Esophagus squamous epithelium (tissue), 4 donors: ENCODE data around the gene IFT20.

Experiments
- CTCF ChIP-seq, 6 experiments: fragments of 450-650 bp in 4 of 6; fragments of 200-600 bp in 2 of 6; sonication (generic) in 2 of 6; IDR thresholded peaks; one replicate each; pipeline ENCODE4 v1.5.1; 2016 to 2019; ENCODE audit warnings: antibody characterized with exemption in 6 of 6, mild to moderate bottlenecking in 4 of 6, moderate library complexity in 4 of 6
- POLR2A ChIP-seq, 4 donors: fragments of 450-650 bp; IDR thresholded peaks; one replicate each; pipeline ENCODE4 v1.6.1; 2017; ENCODE audit warnings: antibody characterized with exemption in 4 of 4, mild to moderate bottlenecking in 4 of 4, moderate library complexity in 3 of 4

DNA sequence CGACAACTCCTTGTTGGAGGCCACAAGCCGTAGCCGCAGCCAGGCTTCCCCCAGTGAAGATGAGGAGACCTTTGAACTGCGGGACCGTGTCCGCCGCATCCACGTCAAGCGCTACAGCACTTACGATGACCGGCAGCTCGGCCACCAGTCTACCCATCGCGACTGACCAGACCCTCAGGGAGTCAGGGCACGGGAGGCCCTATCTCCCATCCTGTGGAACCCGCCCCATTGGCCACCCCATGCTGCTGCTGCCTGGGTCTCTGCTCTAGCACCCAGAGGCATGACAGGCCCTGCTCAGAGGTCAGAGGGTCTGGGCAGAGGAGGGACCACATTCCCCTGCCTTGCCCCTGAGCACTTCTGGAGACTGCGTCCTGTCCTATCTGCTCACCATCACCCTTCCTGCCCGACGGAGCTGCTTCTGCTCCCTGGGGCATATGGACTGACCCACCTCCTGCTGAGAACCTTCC, 9.2 kb upstream of the IFT20 start:
- TF ChIP-seq CTCF (IDR thresholded peaks at IDR 0.05) (no peak), POLR2A (IDR thresholded peaks at IDR 0.05) (no peak)
